NCI-H1436 treated with DMSO at 0.1 percent for 48 hours (cell line): Measurements from ENCODE around the gene DSG4.
"Not testable (repeated sequence)": the region's sequence is repeated elsewhere in the genome, so short reads cannot be mapped to it uniquely, and the experiment has no call there.

Experiments
- DNase-seq: peaks from one replicate; lab custom pipeline; 2025; lab: John Stamatoyannopoulos, UW

DSG4 gene, protein sequence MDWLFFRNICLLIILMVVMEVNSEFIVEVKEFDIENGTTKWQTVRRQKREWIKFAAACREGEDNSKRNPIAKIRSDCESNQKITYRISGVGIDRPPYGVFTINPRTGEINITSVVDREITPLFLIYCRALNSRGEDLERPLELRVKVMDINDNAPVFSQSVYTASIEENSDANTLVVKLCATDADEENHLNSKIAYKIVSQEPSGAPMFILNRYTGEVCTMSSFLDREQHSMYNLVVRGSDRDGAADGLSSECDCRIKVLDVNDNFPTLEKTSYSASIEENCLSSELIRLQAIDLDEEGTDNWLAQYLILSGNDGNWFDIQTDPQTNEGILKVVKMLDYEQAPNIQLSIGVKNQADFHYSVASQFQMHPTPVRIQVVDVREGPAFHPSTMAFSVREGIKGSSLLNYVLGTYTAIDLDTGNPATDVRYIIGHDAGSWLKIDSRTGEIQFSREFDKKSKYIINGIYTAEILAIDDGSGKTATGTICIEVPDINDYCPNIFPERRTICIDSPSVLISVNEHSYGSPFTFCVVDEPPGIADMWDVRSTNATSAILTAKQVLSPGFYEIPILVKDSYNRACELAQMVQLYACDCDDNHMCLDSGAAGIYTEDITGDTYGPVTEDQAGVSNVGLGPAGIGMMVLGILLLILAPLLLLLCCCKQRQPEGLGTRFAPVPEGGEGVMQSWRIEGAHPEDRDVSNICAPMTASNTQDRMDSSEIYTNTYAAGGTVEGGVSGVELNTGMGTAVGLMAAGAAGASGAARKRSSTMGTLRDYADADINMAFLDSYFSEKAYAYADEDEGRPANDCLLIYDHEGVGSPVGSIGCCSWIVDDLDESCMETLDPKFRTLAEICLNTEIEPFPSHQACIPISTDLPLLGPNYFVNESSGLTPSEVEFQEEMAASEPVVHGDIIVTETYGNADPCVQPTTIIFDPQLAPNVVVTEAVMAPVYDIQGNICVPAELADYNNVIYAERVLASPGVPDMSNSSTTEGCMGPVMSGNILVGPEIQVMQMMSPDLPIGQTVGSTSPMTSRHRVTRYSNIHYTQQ

DNA sequence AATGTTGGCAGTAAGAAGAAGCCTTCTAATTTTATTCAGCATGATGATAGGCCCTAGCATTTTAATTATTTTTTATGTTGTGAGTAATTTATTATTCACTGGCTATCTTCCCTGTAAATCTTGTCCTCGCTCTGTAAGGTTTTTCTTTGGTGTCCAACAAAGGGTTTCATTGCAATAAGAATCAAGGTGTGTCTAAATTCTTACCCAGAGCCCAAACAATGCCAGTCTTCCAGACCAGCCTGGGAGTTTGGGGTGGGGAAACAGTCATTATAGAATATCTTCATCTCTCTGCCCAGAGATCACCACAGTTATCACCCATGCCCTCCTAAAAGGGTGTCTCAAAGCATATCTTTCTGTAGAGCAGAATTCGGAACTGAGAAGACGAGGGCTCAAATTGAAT is at the start of gene DSG4:
TSS of gene DSG4 (plus strand) at position 301 of the 400 bp plus-strand sequence. CDS start 135 bp downstream, outside the sequence.
- DNase-seq: no peak

DNA sequence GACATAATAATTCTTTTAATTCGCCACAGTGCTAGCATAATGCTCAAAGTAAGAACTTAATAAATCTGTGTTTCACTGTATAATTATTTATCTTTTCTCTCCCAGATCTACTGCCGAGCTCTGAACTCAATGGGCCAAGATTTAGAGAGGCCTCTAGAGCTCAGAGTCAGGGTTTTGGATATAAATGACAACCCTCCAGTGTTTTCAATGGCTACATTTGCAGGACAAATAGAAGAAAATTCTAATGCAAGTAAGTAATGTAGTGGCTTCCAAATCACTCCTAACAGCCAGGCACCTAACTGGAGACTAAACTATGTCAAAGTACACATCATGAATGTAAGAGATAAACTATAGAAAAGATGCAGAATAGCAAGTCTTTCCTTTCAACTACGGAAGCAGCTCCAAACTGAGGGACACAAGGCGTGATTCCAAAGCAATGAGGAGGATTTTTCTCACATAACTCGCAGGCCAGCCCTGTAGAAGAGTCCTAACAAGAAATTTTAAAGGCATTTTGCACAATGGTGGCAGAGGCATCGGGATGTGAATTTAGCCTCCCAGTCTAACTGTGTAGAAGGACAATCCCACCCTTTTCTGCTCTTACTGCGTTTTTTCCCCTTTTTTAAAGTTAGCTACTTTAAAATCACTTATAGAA is 46.7 kb upstream of the DSG4 start:
- DNase-seq: no peak

DNA sequence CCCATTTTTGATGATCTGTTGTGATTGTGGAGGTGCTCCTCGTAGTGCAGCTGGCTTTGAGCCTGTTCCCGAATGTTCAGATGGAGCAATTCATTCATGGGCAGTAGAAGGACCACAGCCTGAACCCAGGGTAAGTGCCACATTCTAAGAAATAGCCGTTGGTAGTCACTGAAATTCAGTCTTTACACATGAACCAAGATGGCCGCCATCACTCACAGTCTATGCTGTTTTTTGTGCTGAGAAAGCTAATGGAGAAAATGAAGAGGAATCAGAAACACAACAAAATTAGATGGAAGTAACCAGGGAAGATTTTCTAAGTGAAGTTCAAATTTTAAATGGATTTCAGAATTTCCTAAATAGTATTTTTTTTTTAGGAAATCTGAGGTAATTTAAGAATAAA is 33.1 kb upstream of the DSG4 start:
- DNase-seq: no peak

DNA sequence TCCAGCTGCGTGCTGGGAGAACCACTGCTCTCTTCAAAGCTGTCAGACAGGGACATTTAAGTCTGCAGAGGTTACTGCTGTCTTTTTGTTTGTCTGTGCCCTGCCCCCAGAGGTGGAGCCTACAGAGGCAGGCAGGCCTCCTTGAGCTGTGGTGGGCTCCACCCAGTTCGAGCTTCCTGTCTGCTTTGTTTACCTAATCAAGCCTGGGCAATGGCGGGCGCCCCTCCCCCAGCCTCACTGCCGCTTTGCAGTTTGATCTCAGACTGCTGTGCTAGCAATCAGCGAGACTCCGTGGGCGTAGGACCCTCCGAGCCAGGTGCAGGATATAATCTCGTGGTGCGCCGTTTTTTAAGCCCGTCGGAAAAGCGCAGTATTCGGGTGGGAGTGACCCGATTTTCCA is 23.2 kb upstream of the DSG4 start:
- not testable (repeated sequence) for DNase-seq

DNA sequence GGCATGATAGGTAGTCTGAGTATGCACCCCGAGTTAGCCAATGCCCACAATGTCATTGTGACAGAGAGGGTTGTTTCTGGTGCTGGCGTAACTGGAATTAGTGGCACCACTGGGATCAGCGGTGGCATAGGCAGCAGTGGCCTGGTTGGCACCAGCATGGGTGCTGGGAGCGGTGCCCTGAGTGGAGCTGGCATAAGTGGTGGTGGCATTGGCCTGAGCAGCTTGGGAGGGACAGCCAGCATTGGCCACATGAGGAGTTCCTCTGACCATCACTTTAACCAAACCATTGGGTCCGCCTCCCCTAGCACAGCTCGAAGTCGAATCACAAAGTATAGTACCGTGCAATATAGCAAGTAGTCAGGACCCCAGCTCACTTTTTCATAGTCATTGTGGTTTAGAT is 21.6 kb upstream of the DSG4 start:
- DNase-seq: no peak

DNA sequence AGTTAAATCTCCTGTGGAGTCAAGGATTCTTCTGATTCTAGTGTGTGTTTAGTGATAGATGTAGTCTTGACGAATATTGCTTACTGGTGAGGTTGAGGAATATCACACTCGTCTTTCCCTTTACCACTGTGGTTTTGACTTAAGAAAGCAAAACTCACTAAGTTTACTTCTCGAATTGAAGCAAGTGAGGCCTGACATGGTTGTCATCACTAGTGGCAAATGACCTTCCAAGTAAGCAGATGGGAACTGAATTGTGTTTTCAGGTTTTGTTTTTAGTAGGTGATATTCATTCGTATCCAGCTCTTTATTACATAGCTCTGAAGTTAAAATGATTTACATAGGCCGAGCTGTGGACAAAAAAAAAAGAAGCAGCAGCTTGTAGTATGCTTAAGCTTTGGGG is 20.6 kb upstream of the DSG4 start:
- no peak for DNase-seq

DNA sequence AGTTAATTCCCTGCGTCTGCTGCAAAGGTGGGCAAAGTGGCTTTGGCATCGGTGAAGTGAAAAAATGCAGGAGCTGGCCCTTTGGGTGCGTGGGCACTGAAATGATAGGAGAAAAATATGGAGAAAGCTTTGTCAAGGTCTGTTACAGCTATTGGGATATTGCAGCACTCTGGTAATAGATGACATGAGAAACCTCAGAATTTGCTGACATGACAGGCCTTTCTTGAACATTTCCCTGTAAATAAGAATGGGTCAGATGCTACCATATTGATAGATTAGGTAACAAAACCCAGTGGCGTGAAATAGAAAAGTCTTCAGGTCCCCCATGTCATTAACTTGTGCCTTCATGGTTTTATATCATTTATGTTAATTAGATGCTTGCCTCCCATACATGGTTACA is 12.4 kb upstream of the DSG4 start:
- no peak for DNase-seq

DNA sequence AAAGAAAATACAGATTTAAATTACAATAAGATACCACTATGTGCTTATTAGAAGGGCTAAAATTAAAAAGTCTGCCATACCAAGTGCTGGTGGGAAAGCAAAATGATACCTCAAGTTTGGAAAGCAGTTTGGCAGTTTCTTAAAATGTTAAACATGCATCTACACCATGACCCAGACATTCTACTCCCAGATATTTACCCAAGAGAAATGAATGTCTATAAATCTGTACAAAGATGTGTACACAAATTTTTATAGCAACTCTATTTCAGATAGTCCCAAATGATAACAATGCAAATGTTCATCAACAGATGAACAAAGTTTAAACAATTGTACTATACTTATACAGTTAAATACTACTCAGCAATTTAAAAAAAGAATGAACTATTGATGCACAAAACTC is 7.1 kb upstream of the DSG4 start:
- DNase-seq: no peak

DNA sequence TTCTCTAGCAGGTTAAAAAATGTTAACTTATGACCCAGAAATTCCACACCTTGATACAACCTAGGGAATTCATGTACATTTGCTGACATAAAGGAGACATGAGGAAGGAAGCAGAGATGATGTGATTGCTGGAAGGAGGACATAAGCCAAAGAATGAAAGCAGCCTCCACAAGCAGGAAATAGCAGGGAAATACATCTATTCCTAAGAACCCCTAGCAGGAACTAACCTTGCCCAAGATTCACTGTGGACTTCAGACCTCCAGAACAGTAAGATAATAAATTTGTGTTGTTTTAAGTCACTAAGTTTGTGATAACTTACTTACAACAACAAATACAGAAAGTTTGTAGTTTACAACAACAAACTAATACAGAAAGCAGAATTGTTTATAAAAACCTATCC is 4.6 kb upstream of the DSG4 start:
- DNase-seq: no peak

DNA sequence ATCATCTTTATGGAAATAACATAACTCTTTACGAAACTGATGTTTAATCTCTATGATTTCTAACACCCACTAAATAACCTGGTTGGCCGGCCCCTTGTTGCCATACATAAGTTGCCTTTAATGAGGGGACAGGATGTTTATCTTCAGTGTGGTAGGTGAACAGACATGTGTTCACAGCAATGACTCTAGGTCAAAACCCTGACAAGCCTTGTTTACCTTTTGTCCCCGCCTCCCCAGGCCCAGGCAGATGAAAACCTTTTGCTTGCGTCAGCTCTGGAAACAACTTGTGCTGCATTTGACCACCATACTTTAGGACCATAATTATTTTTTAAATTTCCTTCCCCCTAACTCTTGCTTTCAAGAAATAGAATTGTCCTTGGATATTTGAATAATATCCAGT is 2.9 kb upstream of the DSG4 start:
- no peak for DNase-seq

DNA sequence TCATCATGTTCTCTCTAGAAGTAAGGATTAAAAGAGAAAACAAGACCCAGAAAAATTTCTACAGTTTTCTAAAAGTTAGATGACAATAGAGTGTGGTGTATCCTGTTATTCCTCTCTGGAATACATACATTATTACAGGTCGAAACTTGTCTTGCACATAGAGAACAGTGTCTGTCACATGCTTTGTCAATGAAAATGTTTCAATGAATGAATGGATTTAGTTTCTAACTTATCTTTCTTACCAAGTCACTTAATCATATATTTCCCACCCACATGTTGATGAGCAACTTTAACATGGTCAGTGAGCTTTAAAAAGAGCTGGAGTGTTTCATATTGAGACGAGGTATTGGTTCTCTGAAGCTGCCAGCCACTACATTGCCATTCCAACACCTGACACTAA is 4.3 kb downstream of the DSG4 start:
- no peak for DNase-seq

DNA sequence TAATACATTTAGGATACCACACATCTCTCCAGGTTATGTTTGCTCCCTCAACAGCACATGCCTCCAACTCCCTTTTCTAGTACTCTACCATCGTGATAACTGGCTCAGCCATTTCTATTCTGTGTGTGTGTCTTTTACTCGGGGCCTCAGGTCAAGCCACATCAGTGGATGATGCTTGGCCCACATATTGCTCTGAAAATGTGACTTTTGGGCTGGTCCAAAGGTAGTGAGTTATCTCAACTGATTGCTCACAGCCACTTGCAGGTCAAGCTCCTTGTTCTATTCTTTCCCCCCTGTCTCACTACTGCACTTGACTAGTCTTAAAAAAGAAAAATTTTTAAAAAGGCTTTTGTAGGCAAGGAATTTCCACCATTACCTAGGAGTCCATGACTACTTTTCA is 5.5 kb downstream of the DSG4 start:
- no peak for DNase-seq

DNA sequence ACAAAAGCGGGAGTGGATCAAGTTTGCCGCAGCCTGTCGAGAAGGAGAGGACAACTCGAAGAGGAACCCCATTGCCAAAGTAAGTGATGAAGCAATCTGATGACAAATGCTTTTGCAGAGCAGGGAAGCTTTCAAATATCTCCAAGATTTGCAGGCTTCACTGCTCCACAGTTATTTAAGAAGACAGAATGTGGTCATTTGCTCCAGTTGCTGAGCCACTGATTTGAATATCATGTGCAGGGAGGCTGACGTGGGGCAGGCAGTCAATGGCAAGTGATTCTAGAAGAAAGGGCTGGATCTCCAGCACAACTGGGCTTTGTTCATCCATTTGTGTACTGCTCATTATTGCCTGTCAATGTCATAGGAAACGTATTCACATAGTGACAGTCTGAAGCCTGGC is 10.2 kb downstream of the DSG4 start:
- DNase-seq: no peak

DNA sequence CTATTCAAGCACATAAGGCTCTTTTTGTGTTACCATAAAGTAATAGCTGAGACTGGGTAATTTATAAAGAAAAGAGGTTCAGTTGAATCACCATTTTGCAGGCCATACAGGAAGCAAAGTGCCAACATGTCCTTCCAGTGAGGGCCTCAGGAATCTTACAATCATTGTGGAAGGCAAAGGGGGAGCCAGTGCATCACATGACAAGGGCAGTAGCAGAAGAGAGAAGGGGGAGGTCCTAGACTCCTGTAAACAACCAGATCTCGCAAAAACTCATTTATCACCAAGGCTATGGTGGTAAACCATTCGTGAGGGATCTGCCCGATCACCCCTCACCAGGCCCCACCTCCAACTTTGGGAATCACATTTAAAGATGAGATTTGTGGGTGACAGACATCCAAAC is 16.7 kb downstream of the DSG4 start:
- no peak for DNase-seq

DNA sequence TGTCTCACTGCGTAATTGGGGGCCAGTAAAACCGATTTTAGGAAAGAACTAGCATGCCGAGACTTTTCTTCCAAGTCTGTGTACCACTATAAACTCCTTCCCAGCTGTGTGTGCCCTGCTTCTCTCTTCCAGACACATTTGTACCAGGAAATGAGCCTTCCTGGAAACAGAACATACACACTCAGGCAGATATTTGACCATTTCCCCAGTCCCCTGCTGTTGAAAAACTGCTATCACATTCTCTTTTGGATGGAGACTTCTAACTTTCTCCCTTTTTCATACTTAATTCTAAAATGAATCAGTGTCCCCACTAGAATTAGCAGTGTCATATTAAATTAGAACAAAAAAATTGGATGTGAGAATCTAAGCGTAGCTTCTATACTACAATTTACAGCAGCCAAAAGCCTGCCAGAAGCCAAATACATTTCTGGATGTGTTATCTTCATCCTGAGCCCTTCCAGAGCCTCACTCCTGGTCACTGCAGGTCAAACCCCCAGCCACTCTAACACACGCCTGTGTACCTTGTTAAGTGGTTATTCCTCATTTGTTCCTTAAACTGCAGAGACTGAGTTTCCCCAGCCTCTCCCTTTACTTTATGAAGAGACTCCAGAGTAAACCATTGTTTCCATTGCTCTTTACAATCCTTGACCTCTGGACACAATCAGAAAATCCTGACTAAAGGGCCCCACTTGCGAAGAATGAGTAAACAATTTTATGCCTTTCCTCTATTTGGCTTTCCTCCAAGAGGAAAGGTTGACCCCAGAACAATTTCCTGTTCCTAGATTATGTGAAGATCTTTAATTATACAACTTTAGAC is 20.4 kb downstream of the DSG4 start:
- no peak for DNase-seq

DNA sequence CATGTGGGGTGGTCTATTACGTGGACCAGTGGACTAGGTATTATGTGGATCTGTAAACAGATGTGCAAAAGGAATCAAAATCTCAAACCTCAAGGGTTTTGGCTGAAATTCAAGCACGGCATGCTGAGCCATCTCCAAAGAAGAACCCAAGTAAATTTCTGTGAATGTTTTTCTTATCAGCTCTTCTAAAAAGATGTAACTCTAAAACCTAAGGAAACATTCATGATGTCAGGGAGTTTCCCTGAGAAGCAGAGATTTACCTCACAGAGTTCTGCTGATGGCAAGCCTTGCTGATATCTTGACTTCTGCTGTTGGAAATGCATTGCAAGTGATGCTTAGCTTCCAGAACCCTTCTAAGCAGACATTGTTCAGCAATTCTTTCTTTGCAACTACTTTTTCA is 21.6 kb downstream of the DSG4 start:
- DNase-seq: no peak

DNA sequence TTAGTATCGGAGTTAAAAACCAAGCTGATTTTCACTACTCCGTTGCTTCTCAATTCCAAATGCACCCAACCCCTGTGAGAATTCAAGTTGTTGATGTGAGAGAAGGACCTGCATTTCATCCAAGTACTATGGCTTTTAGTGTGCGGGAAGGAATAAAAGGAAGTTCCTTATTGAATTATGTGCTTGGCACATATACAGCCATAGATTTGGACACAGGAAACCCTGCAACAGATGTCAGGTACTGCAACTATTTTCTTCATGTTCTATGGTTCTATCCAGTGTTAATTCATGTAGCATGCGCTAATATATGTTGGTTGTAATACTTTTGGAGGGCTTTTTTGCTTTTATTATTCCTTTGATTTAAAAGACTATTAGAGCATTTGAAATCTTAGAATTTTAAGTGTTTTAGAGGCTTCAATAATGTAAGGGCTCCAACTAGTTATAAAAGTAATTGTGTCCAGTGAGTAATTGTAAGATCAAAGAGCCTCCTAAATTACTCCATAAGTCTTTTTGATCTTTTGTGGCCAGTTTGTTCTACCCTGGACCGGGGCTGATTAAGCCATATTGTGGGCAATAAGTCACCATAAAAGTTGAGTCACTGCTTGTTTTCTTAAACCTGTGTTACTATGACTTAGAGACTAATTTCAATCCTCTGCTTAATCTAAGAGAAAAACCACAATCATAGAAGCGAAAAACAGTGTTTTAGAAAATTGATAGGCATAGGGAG is 22.9 kb downstream of the DSG4 start:
- no peak for DNase-seq

DNA sequence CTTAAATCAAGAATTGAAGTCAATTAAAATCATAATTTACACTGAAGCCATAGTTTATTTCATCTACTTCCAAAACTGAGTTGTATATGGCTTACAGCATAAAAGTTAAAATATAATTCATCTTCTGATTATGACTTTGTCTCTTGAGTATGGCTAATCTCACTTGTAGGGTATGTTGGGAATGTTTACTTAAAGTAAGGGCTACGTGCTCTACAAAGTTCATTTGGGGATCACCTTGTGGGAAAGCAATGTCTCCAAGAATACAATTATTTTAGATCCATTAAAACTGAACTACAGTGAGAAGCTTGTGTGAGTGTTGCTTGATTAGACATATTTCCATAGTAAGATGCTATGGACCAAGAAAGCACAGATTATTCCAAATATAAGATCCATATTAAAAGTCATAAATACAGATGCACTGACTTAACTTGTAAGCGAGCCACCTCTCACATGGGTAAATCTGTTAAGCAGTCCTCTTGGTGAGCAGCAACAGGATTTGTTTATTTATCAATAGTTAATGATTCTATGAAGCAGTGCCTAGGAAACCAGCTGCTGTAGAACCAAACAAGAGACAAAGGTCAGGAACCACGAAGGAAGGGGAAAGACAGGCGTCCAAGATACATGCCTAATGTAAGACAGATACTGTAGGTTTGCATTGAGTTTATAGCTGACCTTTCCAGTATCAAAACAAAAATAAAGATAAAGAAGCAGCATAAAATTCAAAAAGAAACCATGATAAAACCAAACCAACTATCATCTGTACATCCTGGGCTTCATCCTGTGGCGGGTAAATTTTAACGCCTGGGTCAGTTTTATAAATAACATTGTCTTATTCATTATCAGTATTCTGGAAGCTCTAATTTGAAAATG is 24.8 kb downstream of the DSG4 start:
- DNase-seq: no peak

DNA sequence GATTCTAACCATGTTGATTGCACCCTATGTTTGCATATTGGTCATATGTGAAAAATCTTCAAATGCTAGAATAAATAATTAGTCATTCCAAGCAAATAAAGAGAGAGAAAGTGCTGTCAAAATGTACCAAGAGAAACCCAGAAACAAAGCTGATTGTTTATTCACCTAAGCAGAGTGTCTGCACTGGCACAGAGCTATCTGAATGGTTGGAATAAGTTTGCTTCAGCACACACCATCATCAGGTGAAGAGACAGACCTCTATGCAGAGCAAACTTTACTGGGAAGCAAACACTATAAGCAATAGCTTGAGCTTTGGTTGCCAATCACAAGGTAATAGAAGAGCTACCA is 25.4 kb downstream of the DSG4 start:
- DNase-seq: no peak

DNA sequence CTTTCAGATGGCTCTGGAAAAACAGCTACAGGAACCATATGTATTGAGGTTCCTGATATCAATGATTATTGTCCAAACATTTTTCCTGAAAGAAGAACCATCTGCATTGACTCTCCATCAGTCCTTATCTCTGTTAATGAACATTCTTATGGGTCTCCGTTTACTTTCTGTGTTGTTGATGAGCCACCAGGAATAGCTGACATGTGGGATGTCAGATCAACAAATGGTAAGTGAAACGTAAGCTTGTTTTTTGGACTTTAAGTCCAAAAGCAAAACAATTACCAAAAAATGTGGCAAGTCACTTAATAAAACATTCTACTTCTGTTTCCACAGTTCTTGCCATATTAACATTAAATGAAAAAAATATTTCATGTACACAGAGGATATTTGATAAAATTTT is 26.8 kb downstream of the DSG4 start:
- DNase-seq: no peak
